Suprapubic skin (tissue), 4 donors: Measurements from ENCODE around the gene ASIC3. TPM values are rescaled to one million over a fixed set of nuclear protein-coding genes. Genes with fewer than 3 reads are reported as not detected.
"Not testable (repeated sequence)": the region's sequence is repeated elsewhere in the genome, so short reads cannot be mapped to it uniquely, and the experiment has no call there.

ENCODE experiments used
- DNase-seq, 2 donors: peaks; one replicate each; pipeline ENCODE4 v3.0.0-alpha.2; 2019; ENCODE audit warnings: low spot score in 2 of 2
- H3K27ac ChIP-seq: fragments of 200-600 bp; sonication (generic); one replicate; pipeline ENCODE4 v1.5.1; 2019
- H3K27me3 ChIP-seq: fragments of 200-600 bp; sonication (generic); one replicate; pipeline ENCODE4 v1.5.1; 2019
- H3K36me3 ChIP-seq: fragments of 200-600 bp; sonication (generic); one replicate; pipeline ENCODE4 v1.5.1; 2019
- H3K4me1 ChIP-seq: fragments of 200-600 bp; sonication (generic); one replicate; pipeline ENCODE4 v1.5.1; 2019
- H3K4me3 ChIP-seq: fragments of 200-600 bp; sonication (generic); one replicate; pipeline ENCODE4 v1.5.1; 2019; ENCODE audit warnings: mild to moderate bottlenecking
- H3K9me3 ChIP-seq: fragments of 200-600 bp; sonication (generic); one replicate; pipeline ENCODE4 v1.5.1; 2019
- CTCF ChIP-seq, 2 donors: fragments of 200-600 bp in 1 of 2; fragments of 450-650 bp in 1 of 2; sonication (generic) in 1 of 2; IDR thresholded peaks; one replicate each; pipeline ENCODE4 v1.5.1; 2016 to 2019; ENCODE audit warnings: antibody characterized with exemption in 2 of 2, mild to moderate bottlenecking in 1 of 2, moderate library complexity in 1 of 2
- EP300 ChIP-seq: sonication (generic); formaldehyde crosslinking; IDR thresholded peaks from one replicate; pipeline ENCODE4 v1.6.1; 2017; ENCODE audit warnings: antibody characterized with exemption
- POLR2A ChIP-seq, 2 donors: fragments of 450-650 bp; IDR thresholded peaks; one replicate each; pipeline ENCODE4 v1.6.1; 2017; ENCODE audit warnings: antibody characterized with exemption in 2 of 2, mild to moderate bottlenecking in 2 of 2, moderate library complexity in 2 of 2
- POLR2AphosphoS5 ChIP-seq, 3 donors: sonication (generic); formaldehyde crosslinking; IDR thresholded peaks; one replicate each; pipeline ENCODE4 v1.6.1; 2017; ENCODE audit warnings: antibody characterized with exemption in 3 of 3
- WGBS: methylation state at CpG from one replicate; pipeline ENCODE4 v1.1.5; 2018; 5-methylcytosine and 5-hydroxymethylcytosine counted together
- total RNA-seq, 4 donors: library from RNA; depleted of rRNA; stranded (reverse); fragments of >200 nt; gene quantifications; one replicate each; pipeline ENCODE4 v1.1.0, GENCODE V29; 2016

The ASIC3 gene
- total RNA-seq, 4 donors from 2014 or later = 2.6 to 8.7 (median 4.1) TPM

- H3K36me3 ChIP-seq = no peaks in the 10 kb centered on the region
- H3K4me3 ChIP-seq = no peak overlapping the region
- DNase-seq = no peak
- TF ChIP-seq POLR2AphosphoS5 (IDR thresholded peaks at IDR 0.05) (no peak), EP300 (no peak)
- peaks cover 23% of the 10 kb centered on the region for H3K4me1 ChIP-seq
- no peaks in the 10 kb centered on the region for H3K9me3 ChIP-seq
- 81% methylated on average over 4 of the region's 4 CpGs for WGBS
- H3K27me3 ChIP-seq = peaks cover under 1% of the 10 kb centered on the region
- H3K27ac ChIP-seq = no peak overlapping the region
These were observed 22.2 kb upstream of the ASIC3 start for GRCh38 chr7:151025924-151026671.

- WGBS = 36% methylated on average over 19 of the region's 19 CpGs
- H3K27me3 ChIP-seq, H3K9me3 ChIP-seq, DNase-seq, H3K36me3 ChIP-seq: not testable (repeated sequence)
- peaks cover 23% of the 10 kb centered on the region for H3K4me1 ChIP-seq
- peak overlapping the region; percentile 84 for H3K27ac ChIP-seq
- peak overlapping the region; percentile 74 for H3K4me3 ChIP-seq
These were observed 21.3 kb upstream of the ASIC3 start for GRCh38 chr7:151026771-151027727.

GRCh38 chr7:151027728-151028130, 20.6 kb upstream of the ASIC3 start:
- peak overlapping the region; percentile 84 for H3K27ac ChIP-seq
- H3K4me3 ChIP-seq = peak overlapping the region; percentile 74
- 5% methylated on average over 16 of the region's 16 CpGs for WGBS
- peaks cover 26% of the 10 kb centered on the region for H3K4me1 ChIP-seq
- DNase-seq, H3K9me3 ChIP-seq, H3K27me3 ChIP-seq, H3K36me3 ChIP-seq: not testable (repeated sequence)

- Histone ChIP-seq H3K9me3 (no peaks in the 10 kb centered on the region), H3K4me3 (peak within 1 kb of the TSS; percentile 74), H3K4me1 (peaks cover 26% of the 10 kb centered on the region), H3K27me3 (no peaks in the 10 kb centered on the region), H3K27ac (peak within 1 kb of the TSS; percentile 84), H3K36me3 (peaks cover 9% of the 10 kb centered on the region)
- DNase-seq = peak; percentile 99 to 100
- whole genome bisulfite sequencing = under 1% methylated on average over 31 of the region's 53 CpGs
- no peak for TF ChIP-seq EP300
- no peak for TF ChIP-seq POLR2A (IDR thresholded peaks at IDR 0.05)
- peak in 2 of 3 donors; percentile 45 to 72 for TF ChIP-seq POLR2AphosphoS5 (IDR thresholded peaks at IDR 0.05)
- peak; percentile 47 to 50 for TF ChIP-seq CTCF (IDR thresholded peaks at IDR 0.05)
These were observed 20.0 kb upstream of the ASIC3 start, which contains the start of gene ABCB8 for GRCh38 chr7:151028131-151028947. Gene ABCB8 (plus strand): TSS chr7:151028450. CDS start chr7:151028516, 66 bp downstream.

- H3K4me3 ChIP-seq = peak overlapping the region; percentile 74
- no peak for TF ChIP-seq EP300
- TF ChIP-seq CTCF (IDR thresholded peaks at IDR 0.05) = no peak
- no peak for TF ChIP-seq POLR2AphosphoS5 (IDR thresholded peaks at IDR 0.05)
- no peak for TF ChIP-seq POLR2A (IDR thresholded peaks at IDR 0.05)
- DNase-seq = no peak
- peaks cover 16% of the 10 kb centered on the region for H3K36me3 ChIP-seq
- H3K27ac ChIP-seq = peak overlapping the region; percentile 84
- peaks cover 26% of the 10 kb centered on the region for H3K4me1 ChIP-seq
- no peaks in the 10 kb centered on the region for H3K9me3 ChIP-seq
- no peaks in the 10 kb centered on the region for H3K27me3 ChIP-seq
- WGBS = 35% methylated on average over 17 of the region's 17 CpGs
These were observed 19.3 kb upstream of the ASIC3 start for GRCh38 chr7:151028948-151029501.

- peaks cover 26% of the 10 kb centered on the region for H3K4me1 ChIP-seq
- WGBS = 94% methylated on average over 4 of the region's 4 CpGs
These were observed 17.3 kb upstream of the ASIC3 start for GRCh38 chr7:151031011-151031410.

More at GRCh38 chr7:151031011-151031410, 17.3 kb upstream of the ASIC3 start:
- H3K9me3 ChIP-seq = no peaks in the 10 kb centered on the region
- DNase-seq = no peak
- peaks cover 36% of the 10 kb centered on the region for H3K36me3 ChIP-seq
- H3K4me3 ChIP-seq = no peak overlapping the region
- H3K27me3 ChIP-seq = no peaks in the 10 kb centered on the region
- TF ChIP-seq POLR2A (IDR thresholded peaks at IDR 0.05) (no peak), CTCF (IDR thresholded peaks at IDR 0.05) (no peak), EP300 (no peak), POLR2AphosphoS5 (IDR thresholded peaks at IDR 0.05) (no peak)
- H3K27ac ChIP-seq = no peak overlapping the region
